Gastroesophageal sphincter (tissue), 4 donors: ENCODE data around the gene CFAP46. TPM values are rescaled to one million over a fixed set of nuclear protein-coding genes. Genes with fewer than 3 reads are reported as not detected.
"Not testable (repeated sequence)": the region's sequence is repeated elsewhere in the genome, so short reads cannot be mapped to it uniquely, and the experiment has no call there.

ENCODE experiments used
- ATAC-seq: fragments of 150-250 bp; one replicate; pipeline ENCODE4 v1.9.1; 2016; ENCODE audit warnings: mild to moderate bottlenecking, moderate library complexity
- H3K27ac ChIP-seq, 4 donors: fragments of 200-600 bp; sonication (generic) in 3 of 4; 1 replicate in 3 of 4; 2 replicates in 1 of 4; pipeline ENCODE4 v1.5.1; 2016 to 2019
- H3K27me3 ChIP-seq: fragments of 200-600 bp; sonication (generic); one replicate; pipeline ENCODE4 v1.5.1; 2019
- H3K36me3 ChIP-seq, 2 donors: fragments of 200-600 bp; sonication (generic); one replicate each; pipeline ENCODE4 v1.5.1; 2019; ENCODE audit warnings: control low read depth in 1 of 2
- H3K4me1 ChIP-seq, 3 donors: fragments of 200-600 bp; sonication (generic); 1 replicate in 2 of 3; 2 replicates in 1 of 3; pipeline ENCODE4 v1.5.1; 2016 to 2019; ENCODE audit warnings: control low read depth in 2 of 3
- H3K4me3 ChIP-seq, 2 donors: fragments of 200-600 bp; sonication (generic); one replicate each; pipeline ENCODE4 v1.5.1; 2019; ENCODE audit warnings: mild to moderate bottlenecking in 1 of 2, moderate library complexity in 1 of 2
- H3K9me3 ChIP-seq, 3 donors: fragments of 200-600 bp; sonication (generic); one replicate each; pipeline ENCODE4 v1.5.1; 2017 to 2019; ENCODE audit warnings: control low read depth in 2 of 3
- EP300 ChIP-seq: sonication (generic); formaldehyde crosslinking; IDR thresholded peaks from one replicate; pipeline ENCODE4 v1.6.1; 2017; ENCODE audit warnings: antibody characterized with exemption, mild to moderate bottlenecking
- POLR2A ChIP-seq, 2 donors: fragments of 450-650 bp; IDR thresholded peaks; one replicate each; pipeline ENCODE4 v1.6.1; 2017; ENCODE audit warnings: antibody characterized with exemption in 2 of 2, mild to moderate bottlenecking in 2 of 2, moderate library complexity in 1 of 2
- POLR2AphosphoS5 ChIP-seq: sonication (generic); formaldehyde crosslinking; IDR thresholded peaks from one replicate; pipeline ENCODE4 v1.6.1; 2017; ENCODE audit warnings: antibody characterized with exemption
- WGBS, 2 donors: methylation state at CpG; one replicate each; pipeline ENCODE4 v1.1.5; 2018; ENCODE audit warnings: low coverage in 1 of 2; 5-methylcytosine and 5-hydroxymethylcytosine counted together
- total RNA-seq, 4 donors: library from RNA; depleted of rRNA; stranded (reverse); fragments of >200 nt; gene quantifications; one replicate each; pipeline ENCODE4 v1.1.0, GENCODE V29; 2016
- TF ChIP-seq, protein P1 (sequence below), 4 experiments: fragments of 200-600 bp in 2 of 4; fragments of 450-650 bp in 2 of 4; sonication (generic) in 1 of 4; IDR thresholded peaks; one replicate each; pipeline ENCODE4 v1.5.1; 2017 to 2019; ENCODE audit warnings: antibody characterized with exemption in 4 of 4, mild to moderate bottlenecking in 2 of 4, moderate library complexity in 2 of 4

Gene CFAP46
- total RNA-seq, 4 donors from 2014 or later: 0.27 to 2.2 (median 0.30) TPM; not detected in 1

- TF ChIP-seq EP300 (no peak), POLR2A (IDR thresholded peaks at IDR 0.05) (no peak), POLR2AphosphoS5 (no peak)
- TF ChIP-seq, protein P1, sequence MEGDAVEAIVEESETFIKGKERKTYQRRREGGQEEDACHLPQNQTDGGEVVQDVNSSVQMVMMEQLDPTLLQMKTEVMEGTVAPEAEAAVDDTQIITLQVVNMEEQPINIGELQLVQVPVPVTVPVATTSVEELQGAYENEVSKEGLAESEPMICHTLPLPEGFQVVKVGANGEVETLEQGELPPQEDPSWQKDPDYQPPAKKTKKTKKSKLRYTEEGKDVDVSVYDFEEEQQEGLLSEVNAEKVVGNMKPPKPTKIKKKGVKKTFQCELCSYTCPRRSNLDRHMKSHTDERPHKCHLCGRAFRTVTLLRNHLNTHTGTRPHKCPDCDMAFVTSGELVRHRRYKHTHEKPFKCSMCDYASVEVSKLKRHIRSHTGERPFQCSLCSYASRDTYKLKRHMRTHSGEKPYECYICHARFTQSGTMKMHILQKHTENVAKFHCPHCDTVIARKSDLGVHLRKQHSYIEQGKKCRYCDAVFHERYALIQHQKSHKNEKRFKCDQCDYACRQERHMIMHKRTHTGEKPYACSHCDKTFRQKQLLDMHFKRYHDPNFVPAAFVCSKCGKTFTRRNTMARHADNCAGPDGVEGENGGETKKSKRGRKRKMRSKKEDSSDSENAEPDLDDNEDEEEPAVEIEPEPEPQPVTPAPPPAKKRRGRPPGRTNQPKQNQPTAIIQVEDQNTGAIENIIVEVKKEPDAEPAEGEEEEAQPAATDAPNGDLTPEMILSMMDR (IDR thresholded peaks at IDR 0.05): no peak
- Histone ChIP-seq H3K9me3 (no peaks in the 10 kb centered on the region), H3K36me3 (no peaks in the 10 kb centered on the region), H3K27ac (no peak overlapping the region), H3K4me1 (peaks cover 0 to 10% (median 4%) of the 10 kb centered on the region in 3 donors), H3K27me3 (peaks cover 28% of the 10 kb centered on the region), H3K4me3 (no peak overlapping the region)
- 80% methylated on average over 1 of the region's 10 CpGs; no CpG with 5 or more reads in 1 of the 2 donors for WGBS, 2 donors
- ATAC-seq: no peak
Measured at GRCh38 chr10:132957131-132957530, 14.8 kb upstream of the CFAP46 start.

DNA sequence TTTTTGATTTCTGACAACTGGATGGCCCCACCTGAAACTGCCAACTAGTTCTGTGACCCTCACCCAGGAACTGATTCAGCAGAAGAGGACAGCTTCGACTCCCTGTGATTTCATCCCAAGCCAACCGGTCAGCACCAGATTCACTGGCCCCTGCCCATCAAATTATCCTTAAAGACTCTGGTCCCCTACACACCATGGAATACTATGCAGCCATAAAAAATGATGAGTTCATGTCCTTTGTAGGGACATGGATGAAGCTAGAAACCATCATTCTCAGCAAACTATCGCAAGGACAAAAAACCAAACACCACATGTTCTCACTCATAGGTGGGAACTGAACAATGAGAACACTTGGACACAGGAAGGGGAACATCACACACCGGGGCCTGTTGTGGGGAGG lies 13.9 kb upstream of the CFAP46 start:
- 93 to 100% methylated on average over 1 to 2 of the region's 4 CpGs for WGBS, 2 donors
- ATAC-seq: not testable (repeated sequence)

GRCh38 chr10:132955479-132955878 lies 13.1 kb upstream of the CFAP46 start:
- Histone ChIP-seq H3K4me1 (no peaks in the 10 kb centered on the region), H3K27me3 (peaks cover 43% of the 10 kb centered on the region), H3K9me3 (no peaks in the 10 kb centered on the region), H3K27ac (no peak overlapping the region), H3K36me3 (no peaks in the 10 kb centered on the region), H3K4me3 (no peak overlapping the region)
- no peak for ATAC-seq
- TF ChIP-seq POLR2AphosphoS5 (no peak), POLR2A (IDR thresholded peaks at IDR 0.05) (no peak), EP300 (no peak)
- TF ChIP-seq, protein P1 (IDR thresholded peaks at IDR 0.05): no peak
- 76 to 90% methylated on average over 2 to 10 of the region's 11 CpGs for WGBS, 2 donors

More for the DNA sequence above, 13.9 kb upstream of the CFAP46 start:
- not testable (repeated sequence) for H3K36me3 ChIP-seq, H3K4me3 ChIP-seq, H3K9me3 ChIP-seq, H3K4me1 ChIP-seq, H3K27ac ChIP-seq
- H3K27me3 ChIP-seq: peaks cover 37% of the 10 kb centered on the region

DNA sequence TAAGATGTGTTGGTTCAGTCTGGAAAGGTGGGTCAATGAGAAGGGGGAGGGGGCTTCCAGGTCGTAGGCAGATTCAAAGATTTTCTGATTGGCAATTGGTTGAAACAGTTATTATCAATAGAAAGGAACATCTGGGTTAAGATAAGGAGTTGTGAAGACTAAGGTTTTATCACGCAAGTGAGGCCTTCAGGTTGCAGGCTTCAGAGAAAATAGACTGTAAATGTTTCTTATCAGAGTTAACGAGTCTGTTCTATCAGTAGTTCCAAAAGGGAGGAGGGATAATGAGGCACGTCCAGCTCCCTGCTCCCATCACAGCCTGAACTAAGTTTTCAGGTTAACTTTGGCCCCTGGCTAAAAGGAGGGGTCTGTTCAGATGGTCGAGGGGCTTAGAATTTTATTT lies 11.1 kb upstream of the CFAP46 start:
- no peak overlapping the region for H3K27ac ChIP-seq
- H3K36me3 ChIP-seq: no peaks in the 10 kb centered on the region
- H3K4me1 ChIP-seq: no peaks in the 10 kb centered on the region
- TF ChIP-seq POLR2A (IDR thresholded peaks at IDR 0.05): no peak
- H3K27me3 ChIP-seq: peaks cover 43% of the 10 kb centered on the region
- no peaks in the 10 kb centered on the region for H3K9me3 ChIP-seq
- no peak for ATAC-seq
- no peak overlapping the region for H3K4me3 ChIP-seq
- 37 to 58% methylated on average over 5 of the region's 5 CpGs for whole genome bisulfite sequencing, 2 donors

DNA sequence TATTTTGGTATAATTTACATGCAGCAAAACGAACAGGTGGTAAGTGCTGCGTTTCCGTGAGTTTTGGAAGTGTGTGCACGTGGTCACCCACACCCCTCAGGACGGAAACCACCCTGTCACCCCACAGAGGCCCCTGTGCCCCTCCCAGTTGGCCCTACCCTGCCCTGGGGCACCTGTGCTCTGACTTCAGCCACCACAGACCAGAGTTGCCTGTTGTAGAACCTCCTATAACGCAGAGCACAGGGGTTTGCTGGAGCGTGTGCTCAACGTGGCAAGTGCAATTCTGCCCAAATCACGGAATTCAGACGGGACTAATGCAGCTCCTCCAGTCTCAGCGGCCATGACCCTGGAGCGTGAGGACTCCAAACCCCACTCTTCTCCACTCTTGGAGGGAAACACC lies 9.6 kb upstream of the CFAP46 start:
- TF ChIP-seq EP300 (no peak), POLR2AphosphoS5 (no peak), POLR2A (IDR thresholded peaks at IDR 0.05) (no peak)
- TF ChIP-seq, protein P1 (IDR thresholded peaks at IDR 0.05): no peak
- no peak for ATAC-seq
- peaks cover 46% of the 10 kb centered on the region for H3K27me3 ChIP-seq
- H3K4me1 ChIP-seq: no peaks in the 10 kb centered on the region
- H3K9me3 ChIP-seq: no peaks in the 10 kb centered on the region
- H3K36me3 ChIP-seq: no peaks in the 10 kb centered on the region
- no peak overlapping the region for H3K4me3 ChIP-seq
- 67 to 90% methylated on average over 2 to 8 of the region's 12 CpGs for WGBS, 2 donors
- no peak overlapping the region for H3K27ac ChIP-seq

DNA sequence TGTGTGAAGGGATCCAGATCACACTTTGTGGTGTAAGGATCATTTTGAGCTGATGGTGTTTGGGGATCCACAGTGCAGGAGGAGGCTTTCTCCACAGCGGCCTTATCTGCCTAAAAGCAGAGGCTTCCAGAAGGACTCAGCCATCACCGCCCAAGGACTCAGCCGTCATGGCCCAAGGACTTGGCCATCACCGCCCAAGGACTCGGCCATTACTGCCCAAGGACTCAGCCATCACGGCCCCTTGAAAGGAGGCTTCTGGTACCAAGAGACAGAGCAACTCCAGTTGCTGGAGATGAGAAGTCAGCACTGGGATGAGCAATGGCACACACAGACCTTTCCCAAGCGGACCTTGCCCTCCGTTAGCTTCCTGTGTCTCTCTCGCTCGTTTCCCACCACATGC lies 6.0 kb upstream of the CFAP46 start:
- TF ChIP-seq, protein P1 (IDR thresholded peaks at IDR 0.05): no peak
- no peak for TF ChIP-seq EP300
- TF ChIP-seq POLR2A (IDR thresholded peaks at IDR 0.05): no peak
- TF ChIP-seq POLR2AphosphoS5: no peak
- ATAC-seq: no peak
- Histone ChIP-seq H3K36me3 (no peaks in the 10 kb centered on the region), H3K4me1 (no peaks in the 10 kb centered on the region), H3K4me3 (no peak overlapping the region), H3K27me3 (peaks cover 66% of the 10 kb centered on the region), H3K9me3 (no peaks in the 10 kb centered on the region), H3K27ac (no peak overlapping the region)
- 64 to 100% methylated on average over 1 to 5 of the region's 10 CpGs for WGBS, 2 donors
